CD4-positive, alpha-beta T cell treated with Interleukin-2 at 100 ng/mL for 4 hours (primary cell): ENCODE results near the gene AIRE.

Experiments
- DNase-seq: peaks from one replicate; pipeline ENCODE4 v3.0.0-alpha.2; 2020; ENCODE audit warnings: low spot score

The AIRE gene

DNA sequence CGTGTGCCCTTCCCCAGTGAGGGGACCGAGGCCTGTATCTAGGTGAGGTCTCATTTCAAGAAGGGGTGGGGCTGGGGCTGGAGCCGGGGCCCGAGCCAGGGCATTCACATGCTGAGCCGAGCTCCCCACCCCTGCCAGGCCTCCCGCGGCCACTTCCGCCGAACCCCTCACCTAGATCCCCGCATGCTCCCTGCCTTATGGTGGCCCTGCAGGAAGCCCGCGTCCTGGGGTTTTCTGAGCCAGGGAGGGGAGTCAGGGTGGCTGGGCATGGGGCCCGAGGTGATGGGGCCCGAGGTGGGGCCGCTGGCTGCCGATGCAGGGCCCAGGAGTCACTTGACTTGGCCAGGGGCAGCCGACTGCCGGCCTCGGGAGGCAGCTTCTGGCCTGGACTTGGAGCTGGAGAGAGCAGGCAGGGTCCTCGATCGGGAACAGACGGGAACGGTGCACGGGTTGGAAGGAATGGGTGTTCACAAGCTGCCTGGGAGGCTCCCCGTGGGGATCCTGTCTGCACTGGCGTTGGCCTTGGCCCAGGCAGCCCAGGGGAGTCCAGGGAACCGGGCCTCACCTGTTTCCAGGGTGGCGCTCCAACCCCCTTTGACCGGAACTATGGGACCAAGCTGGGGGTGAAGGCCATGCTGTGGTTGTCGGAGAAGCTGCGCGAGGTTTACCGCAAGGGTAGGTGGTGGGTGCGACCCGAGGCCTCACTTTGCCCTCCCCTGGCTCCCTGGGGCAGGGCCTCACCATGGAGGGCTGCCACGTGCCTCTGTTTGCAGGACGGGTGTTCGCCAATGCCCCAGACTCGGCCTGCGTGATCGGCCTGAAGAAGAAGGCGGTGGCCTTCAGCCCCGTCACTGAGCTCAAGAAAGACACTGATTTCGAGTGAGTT lies 40.0 kb downstream of the AIRE start:
- DNase-seq: no peak

DNA sequence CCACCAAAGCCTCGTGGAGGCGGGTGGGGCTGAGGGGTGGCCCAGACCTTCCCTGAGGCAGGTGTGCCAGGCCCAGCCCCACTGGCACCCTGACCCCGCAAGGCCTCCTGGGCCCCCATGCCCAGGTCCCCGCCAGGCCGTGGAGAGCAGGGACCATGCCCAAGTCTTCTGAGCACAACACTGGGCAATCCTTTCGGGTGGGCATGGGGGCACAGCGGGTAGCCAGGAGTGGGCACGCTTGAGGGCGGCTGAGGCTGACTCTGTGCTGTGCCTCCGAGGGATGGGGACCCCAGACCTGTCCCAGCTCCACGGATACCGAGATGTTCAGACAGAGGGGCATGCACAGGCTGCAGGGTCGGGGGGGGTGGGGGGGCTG lies 40.6 kb downstream of the AIRE start:
- DNase-seq: no peak

DNA sequence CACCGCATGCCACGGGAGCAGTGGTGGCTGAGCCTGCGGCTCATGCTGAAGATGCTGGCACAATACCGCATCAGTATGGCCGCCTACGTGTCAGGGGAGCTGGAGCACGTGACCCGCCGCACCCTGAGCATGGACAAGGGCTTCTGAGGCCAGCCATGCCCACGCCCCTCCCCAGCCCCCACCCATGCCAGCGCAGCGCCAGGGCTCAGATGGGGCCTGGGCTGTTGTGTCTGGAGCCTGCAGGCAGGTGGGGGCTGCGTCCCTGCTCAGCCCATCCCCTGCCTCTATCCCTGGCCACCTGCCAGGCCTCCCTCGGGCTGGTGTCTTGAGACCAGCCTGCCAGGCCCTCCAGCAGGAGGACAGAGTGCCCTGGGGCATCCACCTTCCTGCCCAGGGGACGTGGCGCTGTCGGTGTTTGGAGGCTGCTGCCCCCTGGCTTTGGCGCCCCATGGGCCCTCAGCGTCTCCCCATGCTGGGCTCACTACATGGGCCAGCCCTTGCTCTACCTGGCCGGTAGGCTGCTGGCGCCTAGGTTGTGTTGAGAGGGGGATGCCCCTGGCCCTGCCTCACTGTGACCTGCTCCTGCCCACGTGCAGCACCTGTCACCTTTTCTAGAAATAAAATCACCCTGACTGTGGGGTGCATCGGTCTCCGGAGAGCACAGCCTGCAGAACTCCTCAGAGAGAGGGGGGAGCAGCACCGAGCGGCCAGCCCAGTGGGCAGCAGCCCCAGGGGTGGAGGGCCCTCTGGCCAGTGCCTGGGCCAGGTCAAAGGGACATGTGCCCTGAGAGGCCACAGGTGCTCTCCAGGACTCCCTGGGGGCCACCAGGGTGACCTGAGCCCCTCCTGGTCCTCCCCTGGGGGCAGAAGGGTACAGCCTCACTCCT lies 41.3 kb downstream of the AIRE start:
- DNase-seq: no peak

DNA sequence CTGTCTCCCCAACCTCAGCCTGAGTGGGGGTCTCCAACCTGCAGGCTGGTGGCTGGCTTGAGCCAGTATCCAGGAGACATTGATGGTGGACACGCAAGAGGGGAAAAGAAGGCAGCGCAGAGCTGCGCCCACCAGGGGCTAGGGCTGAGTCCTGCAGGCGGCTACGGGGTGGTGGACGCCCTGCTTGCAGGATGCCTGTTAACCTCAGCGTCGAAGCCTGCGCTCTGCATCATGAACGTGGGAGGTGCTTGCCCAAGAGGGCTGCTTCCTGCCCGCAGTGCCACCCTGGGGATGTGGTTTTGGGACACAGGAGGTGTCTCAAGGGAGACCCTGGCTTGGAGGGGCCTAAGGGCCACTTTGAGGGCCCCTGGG lies 41.9 kb downstream of the AIRE start:
- no peak for DNase-seq

DNA sequence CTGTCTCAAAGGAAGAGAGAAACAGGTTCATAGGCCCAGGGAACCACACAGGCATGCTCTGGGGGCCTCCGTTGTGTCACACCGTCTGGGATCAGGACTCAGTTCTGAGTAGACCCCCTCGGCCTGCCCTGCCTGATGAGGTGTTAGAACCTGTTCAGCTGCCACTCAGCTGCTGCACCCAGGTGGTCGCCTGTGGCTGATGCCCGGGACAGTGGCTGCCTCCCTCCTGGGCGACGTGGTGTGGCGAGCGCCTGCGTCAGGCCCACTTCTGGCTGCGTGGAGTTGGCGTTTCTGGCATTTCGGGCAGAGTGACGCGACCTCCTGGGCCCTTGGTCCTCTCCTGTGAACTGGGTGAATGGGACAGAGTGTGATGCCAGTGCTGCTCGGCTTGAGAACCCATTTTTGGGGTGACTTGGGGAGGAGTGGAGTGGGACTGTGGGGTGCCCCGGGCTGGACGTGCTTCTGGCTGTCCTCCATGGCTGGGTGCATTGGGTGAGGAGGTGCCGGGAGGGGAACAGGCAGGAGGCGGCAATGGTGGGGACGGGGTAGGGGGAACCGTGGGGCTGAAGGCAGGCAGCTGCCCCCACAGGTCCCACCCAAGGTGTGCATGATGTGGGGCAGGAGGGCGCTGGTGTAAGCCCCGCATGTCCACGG lies 42.7 kb downstream of the AIRE start:
- DNase-seq: no peak

DNA sequence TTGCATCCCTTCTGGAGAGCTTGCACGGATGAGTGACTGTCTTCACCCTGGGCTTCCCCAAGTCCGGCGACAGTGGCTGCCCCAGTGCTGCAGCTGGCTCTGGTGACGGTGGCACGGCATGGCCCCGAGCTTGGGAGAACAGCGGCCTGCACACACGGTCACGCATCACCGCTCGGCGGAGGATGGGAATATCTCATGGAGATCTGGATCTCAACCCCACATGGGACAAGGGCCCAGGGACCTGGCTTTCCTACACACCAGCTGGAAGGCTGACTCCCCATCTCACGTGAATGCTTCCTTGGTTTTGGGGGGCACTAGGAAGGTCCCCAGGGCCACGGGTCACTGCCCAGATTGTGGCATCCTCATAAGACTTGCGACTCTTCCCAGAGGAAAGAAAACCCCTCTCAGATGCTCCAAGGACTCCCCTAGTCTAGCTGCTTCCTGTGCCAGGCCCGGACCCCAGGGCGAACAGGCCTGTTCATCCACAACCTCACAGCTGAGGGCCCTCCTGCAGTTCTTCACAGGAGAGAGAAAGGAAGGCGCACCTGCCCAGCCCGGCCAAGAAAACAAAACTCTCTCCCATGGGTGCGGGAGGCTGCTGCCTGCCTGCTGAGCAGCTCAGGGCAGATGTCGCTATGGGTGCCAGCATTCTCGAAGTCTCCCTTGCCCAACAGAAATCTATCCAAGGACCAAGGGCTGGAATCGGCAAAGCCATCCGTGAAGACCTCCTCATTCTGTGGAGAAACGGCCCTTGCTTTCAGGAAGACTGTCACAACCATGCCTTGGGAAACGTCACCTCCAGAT lies 43.6 kb downstream of the AIRE start:
- DNase-seq: no peak

DNA sequence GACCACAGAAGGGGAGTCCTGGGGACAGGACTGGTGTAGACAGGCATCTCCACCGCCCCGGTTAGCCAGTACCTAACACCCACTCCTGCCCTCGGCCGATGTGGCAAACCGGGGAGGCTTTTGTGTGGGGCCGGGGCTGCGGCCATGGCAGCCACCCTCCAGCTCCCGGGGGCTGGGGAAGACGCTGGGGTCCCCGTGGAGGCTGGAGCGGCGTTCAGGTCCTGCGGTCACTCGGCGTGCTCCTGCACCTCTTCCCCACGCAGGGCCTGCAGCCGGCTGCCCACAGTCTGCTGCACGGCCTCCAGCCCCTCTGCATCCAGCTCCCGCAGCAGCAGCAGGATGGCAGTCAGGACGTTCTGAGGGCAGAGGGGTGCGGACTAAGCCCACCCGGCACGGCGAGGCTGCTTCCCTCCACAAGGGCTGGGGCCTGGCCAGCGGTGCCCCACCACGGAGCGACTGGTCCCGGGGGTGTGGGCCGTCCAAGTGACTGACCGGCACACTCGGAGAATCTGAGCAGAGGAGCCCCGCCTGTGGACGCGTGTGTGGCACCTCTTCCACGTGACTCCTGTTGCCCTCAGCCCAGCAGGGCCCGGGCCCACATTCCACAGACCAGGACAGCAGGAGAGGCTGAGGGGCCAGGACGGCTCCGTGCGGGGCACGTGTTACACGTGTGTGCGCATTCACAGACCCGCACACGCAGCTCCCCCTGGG lies 44.5 kb downstream of the AIRE start:
- no peak for DNase-seq

DNA sequence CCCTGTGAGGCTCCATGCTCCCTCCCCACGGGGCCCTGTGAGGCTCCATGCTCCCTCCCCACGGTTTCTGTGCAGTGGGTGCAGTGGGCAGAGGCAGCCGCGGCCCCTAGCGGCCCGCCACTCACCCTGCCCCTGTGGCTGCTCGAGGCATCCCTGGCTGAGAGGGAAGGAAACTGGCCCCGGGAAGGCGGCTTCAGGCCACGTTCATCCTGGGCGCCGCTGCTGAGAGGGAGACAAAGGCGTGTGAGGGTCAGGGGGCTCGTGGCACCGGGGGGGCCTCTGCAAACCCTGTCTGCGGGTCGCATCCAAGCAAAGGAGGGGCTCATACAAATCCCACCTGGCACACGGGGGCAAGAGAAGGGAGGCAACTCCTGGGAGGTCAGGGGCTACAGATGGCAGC lies 45.0 kb downstream of the AIRE start:
- no peak for DNase-seq

DNA sequence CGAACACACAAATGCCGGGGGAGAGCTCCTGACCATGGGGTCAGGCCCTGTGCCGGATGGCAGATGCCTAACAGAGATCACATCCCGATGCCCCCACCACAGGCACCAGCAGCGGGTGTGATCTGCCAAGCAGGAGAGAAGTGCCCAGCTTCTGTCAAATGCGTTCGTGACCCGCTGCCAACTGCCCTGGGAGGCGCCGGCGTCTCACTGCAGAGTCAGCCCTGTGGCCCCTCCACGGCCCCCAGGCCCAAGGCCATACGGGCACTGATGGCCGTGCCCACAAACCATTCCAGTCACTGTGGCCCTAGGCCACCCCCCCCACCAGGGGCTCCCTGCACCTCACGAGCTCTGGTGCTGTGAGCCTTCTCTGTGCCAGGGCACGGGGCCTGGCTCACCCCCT lies 45.5 kb downstream of the AIRE start:
- no peak for DNase-seq

DNA sequence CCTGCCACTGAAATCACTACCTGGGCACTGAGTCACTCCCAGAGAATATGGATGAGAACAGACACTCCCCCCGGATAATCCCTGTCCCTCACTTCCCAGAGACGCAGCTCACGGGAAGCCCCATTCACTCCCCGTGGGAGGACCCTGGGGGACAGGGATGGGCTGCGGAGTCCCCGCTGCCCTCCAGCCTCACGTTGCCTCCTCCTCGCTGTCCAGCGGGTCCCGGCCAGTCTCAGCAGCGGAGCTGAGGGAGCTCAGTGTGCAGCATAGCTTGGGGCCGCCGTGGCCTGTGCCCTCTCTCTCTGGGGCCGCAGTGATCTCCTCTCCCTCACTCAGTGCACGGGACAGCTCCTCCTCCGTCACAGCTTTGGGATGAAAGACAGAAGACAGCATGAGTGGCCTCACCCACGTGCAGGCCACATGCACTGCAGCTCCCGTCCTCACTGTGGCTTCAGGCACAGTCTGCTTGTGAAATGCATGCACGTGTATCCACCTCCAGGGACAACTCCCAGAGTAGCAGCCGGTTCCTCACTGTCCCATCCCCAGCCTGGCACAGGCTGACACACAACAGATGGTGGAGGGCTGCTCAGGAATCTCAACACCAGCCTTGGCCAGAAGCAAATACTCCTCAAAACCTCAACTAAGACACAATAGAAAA lies 46.1 kb downstream of the AIRE start:
- no peak for DNase-seq

DNA sequence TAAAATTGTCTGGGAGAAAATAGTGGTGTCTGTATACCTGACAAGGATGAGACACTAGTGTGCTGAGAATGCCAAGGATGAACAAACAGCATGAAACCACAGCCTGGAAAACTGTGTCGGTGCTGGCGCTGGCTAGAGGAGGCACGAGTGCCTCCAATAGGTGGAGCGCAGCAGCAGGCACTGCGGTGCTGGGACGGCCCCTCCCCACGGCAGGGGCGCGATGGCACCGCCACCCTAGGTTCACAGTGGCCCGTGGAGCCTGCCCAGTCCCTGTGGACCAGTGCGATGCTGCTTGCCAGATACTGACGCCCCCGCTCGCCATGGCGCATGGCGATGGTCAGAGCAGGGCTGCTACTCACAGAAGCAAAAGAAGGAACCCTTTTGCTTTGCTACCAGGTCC lies 46.7 kb downstream of the AIRE start:
- DNase-seq: no peak

DNA sequence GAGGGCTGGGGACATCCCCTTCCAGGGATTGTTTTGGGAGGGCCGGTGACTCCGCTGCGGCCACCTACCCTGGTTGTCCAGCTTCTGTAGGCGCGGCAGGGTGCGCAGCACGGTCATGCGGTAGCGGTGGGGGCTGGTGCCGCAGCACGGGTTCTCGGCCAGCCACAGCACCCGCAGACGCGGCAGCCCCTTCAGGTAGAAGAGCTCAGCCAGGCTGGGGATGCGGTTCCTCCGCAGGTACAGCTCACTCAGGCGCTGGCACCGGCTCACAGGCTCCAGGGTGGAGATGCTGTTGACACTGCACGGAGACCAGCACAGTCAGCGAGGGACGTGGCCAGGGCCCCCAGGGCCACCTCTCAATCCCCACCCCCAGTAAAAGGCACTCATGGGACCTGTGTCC lies 47.3 kb downstream of the AIRE start:
- DNase-seq: no peak

DNA sequence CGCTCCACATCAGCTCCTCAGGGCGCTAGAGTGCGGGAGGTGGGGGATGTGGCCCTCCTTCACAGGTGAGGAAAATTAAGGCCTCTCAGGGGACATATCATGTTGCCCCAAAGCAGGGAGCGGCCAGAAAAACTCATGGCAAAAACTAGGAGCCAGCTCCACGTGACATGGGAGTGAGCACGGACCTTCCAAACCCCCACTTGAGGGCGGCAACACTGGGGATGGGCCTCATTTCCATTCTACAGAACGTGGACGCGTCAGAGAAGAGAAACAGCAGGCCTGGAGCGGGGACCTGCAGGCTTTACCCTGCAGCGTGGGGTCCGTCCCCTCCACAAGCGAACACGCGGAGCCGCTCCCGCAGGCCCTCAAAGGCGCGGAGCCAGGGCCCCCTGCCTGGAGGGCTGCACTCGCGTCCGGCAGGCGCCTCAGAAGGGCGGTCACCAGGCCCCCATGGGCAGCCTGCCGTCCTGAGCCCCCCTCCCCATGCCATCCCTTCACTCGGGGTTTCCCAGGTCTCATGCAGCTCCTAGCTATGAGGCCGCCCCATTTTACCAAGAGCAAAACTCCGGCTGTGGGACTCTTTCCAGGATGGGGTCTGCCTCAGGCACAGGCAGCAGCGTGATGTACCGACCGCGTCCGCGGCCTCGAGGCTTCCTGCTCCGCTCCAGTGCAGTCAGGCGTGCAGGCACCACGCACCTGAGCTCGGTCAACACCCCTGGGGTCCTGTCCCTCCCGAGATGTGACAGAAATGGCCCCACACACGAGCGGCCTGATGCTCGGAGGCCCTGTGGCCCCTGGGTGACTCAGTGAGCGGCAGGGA lies 48.0 kb downstream of the AIRE start:
- no peak for DNase-seq

DNA sequence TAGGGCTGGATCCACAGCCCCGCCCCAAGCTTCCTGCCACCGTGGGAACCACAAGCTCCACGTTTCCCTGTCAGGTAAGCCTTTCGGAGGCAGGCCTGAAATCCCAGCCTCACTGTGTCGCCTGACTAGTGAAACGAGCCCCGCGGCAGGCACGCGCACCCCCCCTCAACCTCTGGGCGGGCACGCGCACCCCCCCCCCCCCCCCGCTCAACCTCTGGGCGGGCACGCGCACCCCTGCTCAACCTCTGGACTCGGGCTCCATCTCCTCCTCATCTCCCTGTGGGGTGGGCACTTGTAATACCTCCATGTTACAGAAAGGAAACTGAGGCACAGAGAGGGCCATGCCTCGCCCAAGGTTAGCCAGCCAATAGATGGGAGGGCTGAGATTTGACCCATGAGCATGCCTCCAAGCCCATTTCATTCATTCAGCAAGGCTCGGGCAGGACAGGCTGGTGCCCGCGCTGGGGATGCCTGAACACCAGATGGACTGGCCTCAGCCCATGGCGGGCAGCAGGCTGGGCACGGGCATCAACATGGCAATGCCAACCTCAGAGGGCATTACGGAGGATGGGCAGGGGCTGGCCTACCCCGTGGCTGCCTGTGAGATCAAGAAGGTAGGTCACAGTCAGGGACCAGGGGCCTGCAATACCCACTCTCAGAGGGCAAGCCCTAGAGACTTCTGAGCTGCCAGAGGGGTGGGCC lies 48.8 kb downstream of the AIRE start:
- DNase-seq: no peak

DNA sequence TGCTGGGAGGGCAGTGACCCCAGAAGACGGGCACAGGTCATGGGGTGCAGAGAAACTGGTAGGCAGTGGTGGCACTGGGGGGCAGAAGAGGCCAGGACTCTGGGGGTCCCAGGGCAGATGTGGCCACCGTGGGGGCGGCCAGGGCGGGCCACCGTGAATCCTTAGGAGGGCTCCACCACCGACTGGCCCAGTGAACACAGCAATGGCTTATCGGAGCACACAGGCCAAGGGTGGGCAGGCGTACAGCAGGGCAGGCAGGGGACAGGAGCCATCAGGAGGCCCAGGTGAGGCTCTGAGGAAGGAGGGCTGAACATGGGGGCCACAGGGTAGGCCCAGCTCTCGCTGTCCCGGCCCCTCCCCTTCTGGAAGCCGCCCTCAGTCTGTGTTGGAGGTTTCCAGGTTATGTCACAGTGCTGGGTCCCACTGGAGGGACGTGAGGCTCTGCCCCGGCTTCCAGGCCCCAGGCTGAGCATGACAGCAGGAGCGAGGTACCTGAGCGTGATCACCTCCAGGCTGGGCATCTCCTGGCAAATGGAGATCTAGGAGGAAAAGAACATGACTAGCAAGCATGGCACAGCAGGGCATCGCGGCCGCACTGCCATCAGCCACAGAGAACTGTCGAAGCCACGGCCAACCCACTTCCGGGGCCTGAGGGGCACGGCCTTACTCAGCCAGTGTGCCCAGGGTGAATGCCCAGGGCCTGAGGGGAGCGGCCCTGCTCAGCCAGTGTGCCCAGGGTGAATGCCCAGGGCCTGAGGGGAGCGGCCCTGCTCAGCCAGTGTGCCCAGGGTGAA lies 49.8 kb downstream of the AIRE start:
- DNase-seq: no peak

DNA sequence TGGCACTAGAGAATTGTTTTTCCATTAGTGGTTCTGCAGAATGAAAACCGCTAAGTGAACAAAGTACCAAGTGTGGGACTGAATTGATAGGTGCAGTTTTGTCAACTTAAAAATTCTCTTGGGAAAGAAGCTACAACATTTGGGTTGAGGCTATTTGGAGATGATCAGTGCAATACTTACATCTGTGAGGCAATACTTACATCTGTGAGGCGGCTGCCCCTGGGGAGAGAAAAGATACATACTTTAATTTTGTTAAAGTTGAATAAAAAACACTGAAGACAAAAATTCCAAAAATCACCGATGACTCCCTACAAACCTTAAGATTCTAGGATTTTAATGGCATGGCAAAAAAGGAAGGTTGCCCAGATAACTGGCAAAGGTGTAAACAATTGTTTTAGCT lies 51.8 kb downstream of the AIRE start:
- no peak for DNase-seq

DNA sequence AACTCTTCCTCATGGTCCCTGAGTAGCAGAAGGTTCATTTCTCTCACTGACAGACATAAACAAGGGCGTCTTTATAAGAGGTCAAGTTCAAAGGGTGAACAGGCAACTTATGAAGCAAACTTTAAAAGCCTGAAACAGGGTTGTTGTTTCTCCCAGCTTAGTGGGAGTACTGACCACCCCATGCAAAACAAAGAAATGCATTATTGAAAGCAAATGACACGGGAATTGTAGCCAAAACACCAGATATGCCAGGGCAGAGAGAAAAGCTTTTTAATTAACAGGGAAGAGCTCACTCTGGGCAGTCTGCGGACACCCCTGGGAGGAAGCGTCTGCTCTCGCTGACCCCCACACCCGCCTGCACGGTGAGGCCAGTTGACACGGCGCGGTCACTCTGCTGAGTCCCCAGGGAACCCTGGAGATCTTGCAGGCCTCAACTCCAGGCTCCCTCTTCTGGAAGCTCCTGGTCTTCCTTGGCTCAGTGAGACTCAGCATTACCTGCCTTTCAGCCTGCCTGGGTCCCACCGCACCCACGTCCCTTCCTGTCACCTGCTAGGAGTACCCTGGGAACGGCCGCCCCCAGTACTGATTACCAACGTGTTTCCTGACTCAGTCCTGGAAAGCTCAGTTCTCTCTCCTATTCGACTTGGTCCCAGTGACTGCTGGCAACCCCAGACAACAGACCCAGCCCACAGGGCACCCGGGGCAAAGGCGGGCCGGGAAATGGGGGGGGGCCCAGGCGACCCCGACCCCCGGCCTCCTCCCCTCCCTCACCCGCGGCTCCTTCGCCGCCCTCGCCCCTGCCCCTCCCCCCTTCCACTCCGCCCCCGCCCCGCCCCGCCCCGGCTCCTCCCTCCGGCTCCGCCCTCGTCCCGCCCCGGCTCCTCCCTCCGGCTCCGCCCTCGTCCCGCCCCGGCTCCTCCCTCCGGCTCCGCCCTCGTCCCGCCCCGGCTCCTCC lies 52.5 kb downstream of the AIRE start:
- peak; percentile 21 for DNase-seq
